NCI-H128 (cell line): ENCODE results near the gene RNF11.

Experiments
- DNase-seq: peaks from one replicate; lab custom pipeline; 2025; ENCODE audit not compliant: unreplicated experiment; lab: John Stamatoyannopoulos, UW

Gene RNF11

DNA sequence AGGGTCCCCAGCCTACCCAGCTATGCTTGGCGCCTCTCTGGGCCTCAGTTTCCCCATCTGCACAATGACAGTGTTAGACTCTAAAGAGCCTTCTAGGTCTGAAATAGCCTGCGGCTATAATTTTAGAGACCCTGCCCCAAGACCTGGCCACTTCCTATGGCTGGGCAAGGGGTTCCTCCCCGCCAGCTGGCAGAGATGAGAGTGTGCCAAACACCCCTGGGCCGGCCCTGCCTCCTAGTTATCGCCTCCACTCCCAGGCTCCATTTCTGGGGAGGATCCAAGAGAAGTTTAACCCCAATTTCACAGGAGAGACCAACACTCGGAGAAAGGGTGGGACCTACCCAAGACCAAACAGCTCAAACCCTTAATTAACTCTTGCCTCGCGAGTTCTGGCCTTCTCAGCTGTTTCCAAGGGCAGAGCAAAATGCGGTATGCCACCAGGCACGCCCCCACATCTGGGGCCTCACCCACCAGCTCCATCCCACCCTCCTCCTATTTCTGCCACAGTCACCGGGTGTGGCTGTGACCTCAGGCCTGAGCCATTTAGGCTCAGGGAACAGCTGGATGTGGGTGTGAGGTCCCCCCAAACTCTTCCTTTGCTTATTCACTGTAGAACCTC lies 58.6 kb downstream of the RNF11 start:
- DNase-seq = no peak

DNA sequence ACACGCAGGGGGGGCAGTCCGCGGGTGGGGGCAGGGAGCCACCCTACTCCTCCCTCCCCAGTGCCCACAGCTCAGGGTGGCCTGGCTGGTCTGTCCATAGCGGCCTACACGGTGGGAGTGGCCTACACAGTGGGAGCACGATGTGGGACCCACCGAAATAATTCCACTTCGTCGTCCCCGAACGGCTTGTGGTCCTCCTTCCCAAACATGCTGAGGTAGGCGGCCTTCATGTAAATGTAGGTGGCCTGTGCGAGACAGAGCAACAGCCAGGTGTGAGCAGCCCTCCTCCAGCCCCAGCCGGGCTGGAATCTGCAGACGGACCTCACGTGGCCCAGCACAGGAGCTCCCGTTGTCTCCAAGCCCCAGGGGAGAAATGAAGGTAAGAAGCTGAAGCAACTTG lies 59.9 kb downstream of the RNF11 start:
- no peak for DNase-seq

DNA sequence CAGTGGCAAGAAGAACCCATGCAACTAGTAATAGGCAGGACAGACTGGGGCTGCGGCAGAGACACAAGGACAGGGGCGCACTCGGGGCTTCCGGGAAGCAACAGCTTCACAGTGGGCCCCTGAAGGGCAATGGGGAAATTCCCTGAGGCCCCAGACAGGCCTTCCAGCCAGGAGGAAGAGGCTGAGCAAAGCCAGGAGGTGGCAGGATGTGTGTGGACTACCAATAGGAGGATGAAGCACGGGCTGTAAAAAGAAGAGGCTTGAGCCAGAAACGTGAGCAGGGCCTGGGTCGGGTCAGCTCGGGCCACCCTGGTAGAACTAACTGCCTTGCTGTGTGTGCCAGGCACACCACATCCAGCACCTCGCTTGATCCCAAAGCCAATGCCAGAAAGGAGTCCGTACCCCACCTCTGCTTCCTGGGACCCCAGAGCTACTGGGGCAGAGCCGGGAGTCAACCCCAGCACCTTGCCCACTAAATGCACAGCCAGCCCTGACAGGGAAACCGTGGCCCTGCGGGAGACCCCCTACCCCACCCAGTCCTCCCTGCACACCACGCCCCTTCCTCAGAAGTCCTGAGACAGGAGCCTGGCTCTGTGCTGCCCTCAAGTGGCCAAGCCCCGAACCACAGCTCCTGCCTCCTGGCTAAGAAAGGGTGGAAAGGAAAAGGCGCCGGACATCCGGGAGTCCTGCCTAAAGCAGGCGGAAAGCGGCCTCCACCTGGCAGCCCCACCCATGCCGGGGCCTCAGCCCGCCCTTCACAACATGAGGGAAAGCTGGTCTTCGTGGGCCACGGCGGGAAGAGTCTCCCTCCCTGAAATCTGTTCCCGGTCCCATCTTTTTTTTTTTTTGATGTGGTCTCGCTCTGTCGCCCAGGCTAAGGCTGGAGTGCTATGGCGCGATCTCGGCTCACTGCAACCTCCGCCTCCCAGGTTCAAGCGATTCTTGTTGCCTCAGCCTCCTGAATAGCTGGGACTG lies 60.6 kb downstream of the RNF11 start:
- peak; percentile 83 for DNase-seq

DNA sequence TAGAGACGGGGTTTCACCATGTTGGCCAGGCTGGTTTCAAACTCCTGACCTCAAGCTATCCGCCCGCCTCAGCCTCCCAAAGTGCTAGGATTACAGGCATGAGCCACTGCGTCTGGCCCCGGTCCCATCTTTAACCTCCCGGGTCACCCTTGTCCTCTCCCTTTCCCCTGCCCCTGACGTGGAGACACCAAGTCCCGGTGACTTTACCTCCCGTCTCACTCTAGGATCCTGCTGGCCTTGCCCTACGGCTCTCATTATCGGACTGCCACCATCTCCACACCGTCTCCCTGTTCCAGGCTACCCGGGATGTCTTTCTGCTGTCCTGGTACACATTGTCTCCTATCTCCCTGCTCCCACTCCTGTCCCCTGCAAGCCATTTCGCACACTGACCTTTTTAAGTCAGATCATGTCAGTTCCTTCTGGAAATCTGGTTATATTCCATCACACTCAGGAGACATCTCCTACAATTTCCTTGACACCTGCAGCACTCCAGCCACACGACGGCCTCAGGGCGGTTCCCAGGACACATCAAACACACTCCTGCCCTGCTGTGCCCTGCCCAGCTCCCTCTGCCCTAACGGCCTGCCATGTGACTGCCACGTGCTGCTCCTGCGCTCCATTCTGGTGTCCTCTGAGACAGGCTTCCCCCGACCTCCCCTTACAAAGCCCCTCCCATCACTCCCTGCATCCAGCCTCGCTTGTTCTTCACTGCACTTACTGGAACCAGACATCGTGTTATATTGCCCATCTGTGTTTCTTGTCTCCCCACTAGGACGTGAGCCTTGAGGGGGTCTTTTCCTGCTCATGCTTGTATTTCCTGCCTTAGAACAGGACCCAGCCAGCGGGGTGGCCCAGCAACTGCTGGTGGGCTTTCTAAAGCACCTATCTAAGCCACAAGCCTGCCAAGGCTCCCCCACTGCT lies 61.6 kb downstream of the RNF11 start:
- no peak for DNase-seq

DNA sequence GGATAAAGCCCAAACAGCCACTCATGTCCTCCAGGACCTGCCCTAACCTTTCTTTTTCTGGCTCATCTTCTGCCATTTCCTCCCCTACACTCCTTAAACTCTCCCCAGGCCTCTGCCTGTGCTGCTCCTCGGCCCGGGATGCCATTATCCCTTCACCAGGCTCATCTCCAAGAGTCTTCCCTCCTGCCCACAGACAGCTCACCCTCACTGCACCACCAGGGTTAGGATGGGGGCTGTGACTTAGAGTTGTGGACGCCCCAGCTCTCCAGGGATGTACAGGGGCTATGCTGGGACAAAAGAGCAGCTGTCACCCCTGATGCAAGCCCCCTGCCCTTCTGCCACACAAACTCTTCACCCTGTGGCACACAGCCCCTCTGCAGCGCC lies 62.2 kb downstream of the RNF11 start:
- no peak for DNase-seq

DNA sequence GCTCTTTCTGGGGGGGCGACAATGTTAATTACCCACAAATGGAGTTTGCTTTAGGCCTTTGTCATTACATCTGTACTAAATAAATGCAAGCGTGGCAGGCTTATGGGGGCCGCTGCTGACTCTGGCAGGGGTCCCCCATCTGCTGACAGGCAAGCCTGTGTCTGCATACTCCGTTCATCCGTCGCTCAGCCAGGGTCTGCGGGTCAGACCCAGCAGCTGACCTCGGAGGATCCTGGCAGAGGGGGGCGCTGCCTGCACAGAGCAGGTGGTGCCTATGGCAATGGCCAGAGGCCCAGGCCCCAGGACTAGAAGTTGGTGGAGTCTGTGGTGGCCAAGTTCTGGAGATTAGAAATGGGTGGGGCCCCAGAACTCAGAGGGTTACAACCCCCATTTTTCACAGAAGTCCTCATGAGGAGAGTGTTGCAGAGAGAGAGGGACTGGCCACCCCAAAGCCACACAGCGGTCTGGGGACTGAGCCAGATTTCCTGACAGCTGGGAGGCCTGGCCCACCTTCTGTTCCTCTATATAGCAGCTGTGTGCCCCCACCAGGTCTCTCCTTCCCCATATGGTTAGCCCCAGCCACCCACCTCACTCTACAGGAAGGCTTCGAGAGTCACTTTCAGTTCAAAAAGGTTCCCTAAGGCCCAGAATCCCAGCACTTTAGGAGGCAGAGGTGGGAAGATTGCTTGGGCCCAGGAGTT lies 63.3 kb downstream of the RNF11 start:
- DNase-seq = no peak

DNA sequence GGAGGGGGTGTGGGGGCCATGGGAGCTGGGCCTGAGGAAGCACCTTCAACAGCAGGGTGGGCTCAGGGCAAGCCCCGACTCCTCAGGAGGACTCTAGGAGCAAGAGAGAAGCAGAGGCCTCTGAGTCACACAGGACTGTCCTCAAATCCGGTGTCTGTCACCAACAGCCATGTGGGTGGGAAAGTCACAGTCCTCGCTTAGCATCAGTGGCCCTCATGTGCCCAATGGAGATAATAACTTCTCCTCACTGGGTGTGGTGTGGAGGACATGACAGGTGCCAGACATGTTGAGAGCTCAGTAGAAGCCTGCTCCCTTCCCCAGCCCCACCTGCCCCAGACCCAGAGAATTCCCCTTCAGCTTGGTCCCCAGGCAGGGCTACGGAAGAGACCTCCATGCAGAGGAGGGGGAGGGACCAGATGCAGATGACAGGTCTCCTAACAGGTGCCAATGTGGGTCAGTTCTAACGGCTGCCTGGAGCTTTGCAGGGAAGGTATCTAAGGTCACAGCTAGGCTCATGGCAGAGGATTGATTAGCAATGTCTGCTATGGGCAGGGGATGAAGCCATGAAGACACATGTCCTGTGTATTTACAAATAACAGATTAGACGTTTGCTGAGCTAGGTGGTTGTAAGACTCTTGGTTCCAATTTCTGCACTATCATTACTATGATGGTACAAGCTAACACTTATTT lies 64.1 kb downstream of the RNF11 start:
- DNase-seq = no peak

DNA sequence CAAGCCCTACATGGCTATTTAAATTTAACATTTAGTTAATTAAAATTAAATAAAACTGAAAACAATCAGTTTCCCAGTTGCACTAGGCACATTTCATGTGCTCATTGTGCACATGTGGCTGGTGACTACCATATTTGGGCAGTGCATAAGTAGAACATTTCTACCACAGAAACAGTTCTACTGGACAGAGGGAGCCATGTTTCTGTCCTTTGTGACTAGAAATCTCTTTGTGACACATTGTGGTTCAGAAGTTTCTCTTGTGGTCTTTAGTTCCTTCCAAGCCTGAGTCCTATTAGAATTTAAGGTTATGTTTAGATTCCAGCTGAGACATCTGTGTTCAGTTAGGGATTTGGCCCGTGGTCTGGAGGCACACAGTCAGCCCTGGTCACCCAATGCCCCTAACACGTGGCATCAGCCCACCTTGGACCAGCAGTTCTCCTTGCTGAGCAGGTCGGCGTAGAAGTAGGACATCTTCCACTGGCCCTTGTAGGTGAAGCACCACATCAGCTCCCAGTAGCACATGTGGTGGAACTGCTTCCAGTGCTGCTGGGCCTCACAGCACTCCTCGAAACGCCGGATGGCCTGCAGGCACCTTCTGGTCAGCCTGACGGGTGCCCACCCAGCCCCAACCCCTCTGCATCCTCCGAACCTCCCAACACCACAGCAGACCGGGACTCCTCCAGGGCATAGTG lies 65.2 kb downstream of the RNF11 start:
- DNase-seq = no peak

DNA sequence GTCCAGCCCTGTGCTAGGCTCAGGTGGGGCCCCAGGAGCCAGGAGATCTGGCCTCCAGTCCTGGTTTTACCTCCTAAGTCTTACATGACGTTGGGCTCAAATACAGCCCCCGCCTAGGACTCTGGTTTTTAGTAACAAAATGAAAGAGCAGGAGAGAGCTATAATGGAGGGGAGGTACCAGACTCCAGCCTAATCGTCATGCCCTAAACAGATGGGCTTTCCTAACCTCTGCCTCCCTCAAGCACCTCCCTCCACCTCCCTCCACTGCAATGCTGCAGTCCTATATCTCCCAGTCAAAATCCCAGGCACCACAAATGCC lies 65.7 kb downstream of the RNF11 start:
- no peak for DNase-seq

DNA sequence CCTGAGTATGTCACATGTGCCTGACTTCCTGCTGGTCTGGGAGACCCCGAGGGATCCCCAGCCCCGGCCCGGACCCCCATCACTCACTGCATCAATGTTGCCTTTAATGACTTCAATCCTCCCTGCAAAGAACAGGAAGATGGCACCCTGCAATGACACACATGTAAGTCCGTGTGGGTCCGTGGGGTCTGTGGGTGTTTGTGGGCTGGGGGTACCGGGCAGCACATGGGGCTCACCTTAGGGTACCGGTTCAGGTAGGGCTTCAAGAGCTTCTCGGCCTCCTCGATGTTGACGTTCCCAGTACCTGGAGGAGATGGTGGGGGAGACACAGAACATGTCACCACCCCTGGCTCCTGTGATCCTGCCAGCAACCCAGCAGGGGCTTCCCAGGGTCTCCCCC lies 66.2 kb downstream of the RNF11 start:
- no peak for DNase-seq

DNA sequence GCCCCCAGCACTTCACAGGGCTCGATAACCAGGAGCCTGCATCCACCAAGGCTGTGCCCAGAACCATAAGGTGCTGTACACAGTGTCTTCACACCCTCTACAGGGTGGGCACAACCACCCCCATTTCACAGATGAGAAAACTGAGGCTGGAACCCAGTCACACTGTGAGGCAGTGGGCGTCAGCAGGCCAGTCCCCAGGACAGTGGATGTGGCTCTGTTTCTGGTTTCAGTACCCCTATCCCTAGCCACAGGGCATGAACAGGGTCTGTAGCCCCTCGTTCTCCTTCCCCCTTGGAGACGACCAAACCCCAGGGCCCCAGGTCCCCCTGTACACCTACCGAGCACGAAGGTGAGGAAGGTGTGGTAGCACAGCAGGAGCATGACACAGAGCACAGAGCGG lies 66.7 kb downstream of the RNF11 start:
- DNase-seq = no peak

DNA sequence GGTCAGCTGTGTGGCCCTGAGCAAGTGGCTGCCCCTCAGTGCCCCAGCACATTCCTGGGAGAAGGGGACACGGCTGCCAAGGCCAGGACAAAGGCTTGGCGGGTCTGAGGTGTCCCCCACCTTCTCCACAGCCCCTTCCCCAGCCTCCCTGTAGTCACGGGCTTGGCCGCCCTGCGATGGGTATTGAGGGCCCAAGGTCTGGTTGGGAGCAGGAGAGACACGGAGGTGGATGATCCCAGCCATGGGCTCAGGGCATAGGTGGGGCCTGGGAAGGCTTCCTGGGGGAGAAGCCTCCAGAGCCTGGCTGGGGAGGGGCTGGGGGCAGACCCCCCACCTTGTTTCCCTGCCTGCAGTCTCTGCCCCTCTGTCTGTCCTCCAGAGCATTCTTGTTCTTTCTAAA lies 67.2 kb downstream of the RNF11 start:
- no peak for DNase-seq

DNA sequence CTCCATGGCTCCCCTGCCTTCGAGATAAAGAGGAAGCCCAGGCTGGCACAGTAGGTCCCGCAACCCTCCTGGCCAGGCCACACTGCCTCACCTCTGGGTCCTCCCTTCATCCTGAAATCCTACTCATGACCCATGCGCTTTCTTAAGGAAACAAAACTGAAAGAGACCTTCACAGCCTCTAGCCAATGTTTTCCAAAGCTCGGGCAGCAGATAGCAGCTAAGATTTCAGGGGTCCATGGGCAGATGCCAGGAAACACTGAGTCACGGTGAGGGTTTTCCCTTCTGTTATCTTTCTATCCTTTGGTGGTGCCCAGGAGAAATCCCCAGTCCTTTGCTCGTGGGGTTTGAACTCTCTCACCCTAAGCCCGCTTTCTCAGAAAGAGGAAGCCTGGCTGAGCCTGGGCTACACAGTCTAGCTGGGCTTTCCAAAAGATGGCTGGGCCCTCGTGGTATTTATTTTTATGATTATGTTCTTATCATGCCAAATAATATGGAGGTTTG lies 67.7 kb downstream of the RNF11 start:
- no peak for DNase-seq

DNA sequence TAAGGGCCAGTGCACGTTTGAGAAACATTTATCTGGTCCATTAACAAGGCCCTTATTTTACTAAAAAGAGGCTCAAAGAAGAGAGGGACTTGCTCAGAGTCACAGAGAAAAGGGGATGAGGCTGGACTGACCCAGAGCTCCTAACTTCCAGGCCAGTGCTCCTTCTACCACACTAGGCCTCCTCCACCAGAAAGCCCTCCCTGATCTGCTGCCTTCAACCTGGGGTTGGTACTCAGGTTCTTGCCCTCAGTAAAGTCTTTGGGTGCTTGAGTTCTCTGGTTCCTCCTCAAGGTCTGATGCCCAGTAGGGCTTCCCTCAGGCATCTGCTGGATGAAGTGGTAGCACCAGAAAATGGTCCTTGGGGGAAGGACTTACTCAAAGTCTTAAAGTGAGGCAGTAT lies 68.3 kb downstream of the RNF11 start:
- no peak for DNase-seq

DNA sequence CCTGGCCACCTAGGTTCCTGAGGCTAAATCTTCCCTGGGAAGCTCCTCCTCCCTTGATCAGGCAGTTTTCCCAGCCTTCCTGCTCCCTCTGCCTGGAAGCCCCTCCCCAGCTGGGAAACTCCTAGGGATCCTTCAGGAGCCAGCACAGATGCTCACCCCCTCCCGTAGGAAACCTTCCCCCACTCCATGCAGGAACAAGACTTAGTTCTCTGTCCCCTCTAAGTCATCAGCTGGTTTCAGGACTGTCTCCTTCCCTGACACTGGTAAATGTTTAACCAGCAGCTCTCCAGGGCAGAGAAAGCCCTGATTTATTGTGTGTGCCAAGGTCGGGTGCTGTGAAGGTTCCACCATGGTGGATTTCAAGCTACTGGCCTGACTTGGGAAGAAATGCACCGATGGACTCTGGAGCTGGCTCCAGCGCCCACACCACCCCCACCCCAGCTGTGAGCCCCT lies 69.3 kb downstream of the RNF11 start:
- no peak for DNase-seq

DNA sequence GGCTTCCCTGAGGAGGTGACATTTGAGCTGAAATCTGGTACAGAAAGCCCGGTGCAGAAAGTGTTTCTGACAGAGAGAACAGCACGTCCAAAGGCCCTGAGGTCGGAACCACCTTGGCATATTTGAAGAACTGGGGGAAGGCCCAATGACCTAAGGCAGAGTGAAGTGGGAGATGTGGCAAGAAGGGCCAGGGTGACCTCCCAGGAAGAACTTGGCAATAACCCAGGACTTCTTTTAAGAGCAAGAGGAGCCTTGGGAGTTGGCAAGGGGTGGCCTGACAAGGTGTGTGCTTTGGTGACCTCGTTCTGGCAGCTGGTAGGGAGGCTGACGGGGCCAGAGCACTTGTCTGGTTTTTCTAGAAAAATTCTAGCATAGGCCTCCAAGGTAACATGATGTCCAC lies 70.9 kb downstream of the RNF11 start:
- DNase-seq = no peak

DNA sequence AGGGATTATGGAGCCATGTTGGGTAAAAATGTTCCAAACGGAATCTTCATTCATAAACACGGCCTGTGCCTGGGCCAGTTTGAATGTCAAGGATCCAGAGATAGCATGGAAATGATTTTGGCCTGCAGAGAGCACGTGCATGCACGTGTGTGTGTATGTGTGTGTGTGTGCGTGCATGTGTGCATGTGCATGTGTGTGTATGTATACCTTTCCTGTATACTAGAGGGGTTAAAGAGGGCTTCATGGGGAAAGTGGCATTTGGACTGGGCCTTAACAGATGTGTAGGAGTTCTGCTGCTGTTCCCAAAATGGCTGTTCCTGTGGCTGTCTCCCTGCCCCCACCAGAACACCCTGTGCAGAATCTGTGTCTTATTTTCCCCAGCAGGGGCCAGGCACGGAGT lies 72.6 kb downstream of the RNF11 start:
- no peak for DNase-seq

DNA sequence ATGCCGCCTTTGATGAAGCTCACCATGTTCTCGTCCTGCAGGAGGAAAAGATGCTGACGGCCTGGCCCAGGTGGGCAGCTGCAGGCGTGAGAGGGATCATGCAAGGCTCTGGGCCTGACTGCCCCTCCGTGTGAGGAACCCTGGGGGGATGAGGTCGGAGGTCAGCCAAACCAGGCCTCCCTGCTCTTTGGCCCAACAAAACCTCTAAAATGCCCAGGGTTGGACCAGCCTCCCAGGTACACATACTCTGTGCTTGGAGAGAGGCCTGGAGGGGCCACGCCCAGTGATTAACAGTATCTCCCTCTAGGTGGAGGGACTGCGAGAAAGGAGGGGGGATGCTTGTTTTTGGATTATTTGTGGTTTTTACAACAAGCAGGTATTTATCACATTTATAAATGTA lies 73.2 kb downstream of the RNF11 start:
- DNase-seq = no peak

DNA sequence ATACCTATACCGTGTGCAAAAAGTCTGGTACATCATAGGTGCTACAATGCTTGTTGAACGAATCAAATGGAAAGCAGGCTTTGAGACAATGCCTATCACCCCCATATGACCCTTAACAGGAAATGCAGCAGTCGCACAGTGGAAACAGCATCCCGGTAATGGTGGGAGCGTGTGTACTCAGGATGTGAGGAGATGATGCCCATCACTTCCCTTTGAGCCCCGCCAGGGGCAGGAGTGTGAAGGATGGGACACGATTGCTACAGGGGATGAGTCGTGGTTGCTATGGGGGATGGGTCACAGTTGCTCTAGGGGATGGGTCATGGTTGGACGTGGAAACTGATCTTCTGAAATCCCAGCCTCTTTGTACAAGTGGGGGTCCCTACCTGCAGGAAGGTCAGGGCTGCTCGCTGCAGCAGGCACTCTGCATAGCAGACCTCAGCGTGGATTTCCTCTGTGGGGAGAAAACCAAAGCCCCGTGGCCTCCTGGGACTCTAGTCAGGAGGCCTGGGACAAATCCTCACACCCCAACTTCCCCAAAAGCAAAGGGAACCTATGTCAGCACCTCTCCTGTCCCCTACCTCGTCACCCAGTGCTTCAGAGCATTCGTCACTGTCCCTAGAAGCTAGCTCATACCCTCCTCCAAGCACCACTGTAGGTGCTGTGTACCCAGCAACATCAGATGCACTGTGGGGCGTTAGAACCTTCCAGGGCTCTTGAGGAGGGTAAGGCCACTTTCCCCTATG lies 75.0 kb downstream of the RNF11 start:
- DNase-seq = no peak
